Esophagus squamous epithelium (tissue), 5 donors: ENCODE results near the gene DMRTB1. TPM values are rescaled to one million over a fixed set of nuclear protein-coding genes. Genes with fewer than 3 reads are reported as not detected.
A peak's percentile ranks its signal among the peaks of the same experiment; 100 is the strongest.

Source experiments
- DNase-seq: peaks from one replicate; lab custom pipeline; 2025; lab: John Stamatoyannopoulos, UW
- H3K27ac ChIP-seq, 4 donors: fragments of 200-600 bp; sonication (generic); one replicate each; pipeline ENCODE4 v1.5.1; 2016 to 2019; ENCODE audit warnings: mild to moderate bottlenecking in 1 of 4
- H3K27me3 ChIP-seq, 4 donors: fragments of 200-600 bp; sonication (generic); 1 replicate in 3 of 4; 2 replicates in 1 of 4; pipeline versions ENCODE4 v1.5.1 to v1.6.0; 2017 to 2021; ENCODE audit warnings: antibody characterized with exemption in 1 of 4
- H3K36me3 ChIP-seq, 3 donors: fragments of 200-600 bp; sonication (generic); one replicate each; pipeline ENCODE4 v1.5.1; 2016 to 2019
- H3K4me1 ChIP-seq, 3 donors: fragments of 200-600 bp; sonication (generic); one replicate each; pipeline ENCODE4 v1.5.1; 2017 to 2019
- H3K4me3 ChIP-seq, 4 donors: fragments of 200-600 bp; sonication (generic); 1 replicate in 3 of 4; 2 replicates in 1 of 4; pipeline ENCODE4 v1.5.1; 2016 to 2019; ENCODE audit warnings: mild to moderate bottlenecking in 2 of 4, moderate library complexity in 1 of 4
- H3K9me3 ChIP-seq, 3 donors: fragments of 200-600 bp; sonication (generic); one replicate each; pipeline ENCODE4 v1.5.1; 2016 to 2019
- CTCF ChIP-seq, 6 experiments: fragments of 450-650 bp in 4 of 6; fragments of 200-600 bp in 2 of 6; sonication (generic) in 2 of 6; IDR thresholded peaks; one replicate each; pipeline ENCODE4 v1.5.1; 2016 to 2019; ENCODE audit warnings: antibody characterized with exemption in 6 of 6, mild to moderate bottlenecking in 4 of 6, moderate library complexity in 4 of 6
- POLR2A ChIP-seq, 4 donors: fragments of 450-650 bp; IDR thresholded peaks; one replicate each; pipeline ENCODE4 v1.6.1; 2017; ENCODE audit warnings: antibody characterized with exemption in 4 of 4, mild to moderate bottlenecking in 4 of 4, moderate library complexity in 3 of 4
- WGBS, 2 donors: methylation state at CpG; one replicate each; pipeline ENCODE4 v1.1.5; 2018; 5-methylcytosine and 5-hydroxymethylcytosine counted together
- intact Hi-C: fragments of 100-400 bp; cut with DNase I; formaldehyde crosslinking; loops from one replicate; pipeline ENCODE4 v1.15.0; 2022
- total RNA-seq, 4 donors: library from RNA; depleted of rRNA; stranded (reverse); fragments of >200 nt; gene quantifications; one replicate each; pipeline ENCODE4 v1.1.0, GENCODE V29; 2016
- donor health status: DM: yes; HTN: yes; CAD: no.

The DMRTB1 gene
- total RNA-seq, 4 donors from 2014 or later = not detected

GRCh38 chr1:53469373-53469772 lies 10.2 kb downstream of the DMRTB1 start:
- H3K4me3 ChIP-seq = no peak overlapping the region
- TF ChIP-seq POLR2A (IDR thresholded peaks at IDR 0.05) (no peak), CTCF (IDR thresholded peaks at IDR 0.05) (no peak)
- intact Hi-C loops = no loop called here
- no peak for DNase-seq
- peaks cover 0 to 11% (median 0%) of the 10 kb centered on the region in 3 donors for H3K4me1 ChIP-seq
- H3K9me3 ChIP-seq = no peaks in the 10 kb centered on the region
- H3K36me3 ChIP-seq = no peaks in the 10 kb centered on the region
- 94 to 96% methylated on average over 4 of the region's 5 CpGs for WGBS, 2 donors
- no peaks in the 10 kb centered on the region for H3K27me3 ChIP-seq
- no peak overlapping the region for H3K27ac ChIP-seq

GRCh38 chr1:53470155-53470554 lies 11.0 kb downstream of the DMRTB1 start:
- 37 to 51% methylated on average over 9 to 12 of the region's 28 CpGs for WGBS, 2 donors
- H3K4me1 ChIP-seq = peaks cover 0 to 11% (median 0%) of the 10 kb centered on the region in 3 donors
- H3K27ac ChIP-seq = no peak overlapping the region
- H3K9me3 ChIP-seq = no peaks in the 10 kb centered on the region
- no peaks in the 10 kb centered on the region for H3K36me3 ChIP-seq
- H3K4me3 ChIP-seq = peak overlapping the region in 1 of 4 donors; percentile 11
- intact Hi-C loops = no loop called here
- TF ChIP-seq POLR2A (IDR thresholded peaks at IDR 0.05) = no peak
- peak in 5 of 6 experiments; percentile 43 to 78 (median 51) for TF ChIP-seq CTCF (IDR thresholded peaks at IDR 0.05)
- no peaks in the 10 kb centered on the region for H3K27me3 ChIP-seq
- DNase-seq = no peak

DNA sequence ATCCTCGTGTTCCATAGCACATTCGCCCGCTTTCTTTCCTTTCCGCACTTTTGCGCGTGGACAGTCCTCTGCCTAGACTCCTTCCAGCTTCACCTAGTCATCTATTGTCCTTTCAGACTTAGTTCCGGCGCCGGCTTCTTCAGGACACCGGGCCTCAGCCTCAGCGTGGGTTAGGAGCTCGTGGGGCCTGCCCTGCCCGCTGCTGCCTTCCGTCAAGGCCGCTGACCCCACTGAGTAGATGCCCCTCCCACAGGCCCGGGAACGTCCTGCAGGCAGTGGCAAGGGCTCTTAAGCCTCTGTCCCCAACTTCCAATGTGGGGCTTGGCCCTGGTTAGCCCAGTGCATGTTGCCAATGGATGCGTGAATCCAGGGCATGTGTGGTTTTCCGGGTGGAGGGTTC lies 11.4 kb downstream of the DMRTB1 start:
- H3K9me3 ChIP-seq = no peaks in the 10 kb centered on the region
- TF ChIP-seq CTCF (IDR thresholded peaks at IDR 0.05) (no peak), POLR2A (IDR thresholded peaks at IDR 0.05) (no peak)
- intact Hi-C loops = no loop called here
- no peak overlapping the region for H3K27ac ChIP-seq
- DNase-seq = no peak
- no peaks in the 10 kb centered on the region for H3K36me3 ChIP-seq
- WGBS, 2 donors = 72 to 78% methylated on average over 17 to 18 of the region's 19 CpGs
- peaks cover 0 to 11% (median 0%) of the 10 kb centered on the region in 3 donors for H3K4me1 ChIP-seq
- peak overlapping the region in 1 of 4 donors; percentile 11 for H3K4me3 ChIP-seq
- H3K27me3 ChIP-seq = no peaks in the 10 kb centered on the region

DNA sequence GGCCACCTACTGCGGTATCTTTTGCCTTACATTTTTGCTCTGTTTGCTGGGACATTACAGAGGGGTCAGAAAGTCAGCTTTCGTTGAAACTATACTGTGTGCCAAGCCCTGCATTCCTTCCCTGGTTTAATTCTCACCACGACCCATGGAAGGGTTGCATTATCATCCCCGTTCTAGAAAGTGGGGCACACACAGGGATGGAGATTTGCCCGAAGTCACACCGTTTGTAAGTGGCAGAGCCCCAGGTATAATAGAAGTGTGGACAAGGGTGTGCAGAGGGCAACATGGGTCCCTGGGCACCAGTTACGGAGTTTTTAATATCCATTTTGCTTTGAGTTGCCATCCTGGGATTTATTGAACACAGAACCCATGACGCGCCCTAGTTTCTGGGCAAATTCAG lies 11.8 kb downstream of the DMRTB1 start:
- TF ChIP-seq POLR2A (IDR thresholded peaks at IDR 0.05) (no peak), CTCF (IDR thresholded peaks at IDR 0.05) (no peak)
- Histone ChIP-seq H3K9me3 (no peaks in the 10 kb centered on the region), H3K4me1 (peaks cover 0 to 11% (median 0%) of the 10 kb centered on the region in 3 donors), H3K27me3 (peaks cover 0 to 2% (median 0%) of the 10 kb centered on the region in 4 donors), H3K36me3 (no peaks in the 10 kb centered on the region), H3K27ac (no peak overlapping the region), H3K4me3 (no peak overlapping the region)
- intact Hi-C loops = no loop called here
- no peak for DNase-seq
- WGBS, 2 donors = 93 to 98% methylated on average over 7 to 8 of the region's 9 CpGs

- H3K4me1 ChIP-seq = peaks cover 0 to 11% (median 0%) of the 10 kb centered on the region in 3 donors
- H3K27me3 ChIP-seq = peaks cover 0 to 6% (median 0%) of the 10 kb centered on the region in 4 donors
- H3K4me3 ChIP-seq = no peak overlapping the region
- 72 to 84% methylated on average over 3 of the region's 3 CpGs for WGBS, 2 donors
- no peaks in the 10 kb centered on the region for H3K9me3 ChIP-seq
- no peak for DNase-seq
- H3K27ac ChIP-seq = no peak overlapping the region
- intact Hi-C loops = no loop called here
- TF ChIP-seq CTCF (IDR thresholded peaks at IDR 0.05) (no peak), POLR2A (IDR thresholded peaks at IDR 0.05) (no peak)
- no peaks in the 10 kb centered on the region for H3K36me3 ChIP-seq
These were observed 14.3 kb downstream of the DMRTB1 start for GRCh38 chr1:53473463-53473862.
